T-helper 2 cell treated with Interferon-gamma antibody and Interleukin-4, amounts not matched to agents 5 μg/mL and 100 μg/mL, for 36 hours (primary cell): ENCODE measurements around the gene ARMS2.

Experiments
- DNase-seq: peaks from one replicate; pipeline ENCODE4 v3.0.0; 2021; ENCODE audit warnings: low spot score
- H3K27ac Mint-ChIP-seq: one replicate; pipeline ENCODE4 v1.8.0; 2021; ENCODE audit warnings: mild to moderate bottlenecking, mixed read lengths
- H3K27me3 Mint-ChIP-seq: one replicate; pipeline ENCODE4 v1.8.0; 2021; ENCODE audit warnings: low read depth, mixed read lengths
- H3K36me3 Mint-ChIP-seq: one replicate; pipeline ENCODE4 v1.8.0; 2021; ENCODE audit warnings: low read depth, mixed read lengths
- H3K4me1 Mint-ChIP-seq: one replicate; pipeline ENCODE4 v1.8.0; 2021; ENCODE audit warnings: low read depth, mixed read lengths
- H3K4me3 Mint-ChIP-seq: one replicate; pipeline ENCODE4 v1.8.0; 2022; ENCODE audit warnings: mild to moderate bottlenecking, moderate library complexity, mixed read lengths
- H3K9me3 Mint-ChIP-seq: one replicate; pipeline ENCODE4 v1.8.0; 2021; ENCODE audit warnings: mixed read lengths

ARMS2 gene

DNA sequence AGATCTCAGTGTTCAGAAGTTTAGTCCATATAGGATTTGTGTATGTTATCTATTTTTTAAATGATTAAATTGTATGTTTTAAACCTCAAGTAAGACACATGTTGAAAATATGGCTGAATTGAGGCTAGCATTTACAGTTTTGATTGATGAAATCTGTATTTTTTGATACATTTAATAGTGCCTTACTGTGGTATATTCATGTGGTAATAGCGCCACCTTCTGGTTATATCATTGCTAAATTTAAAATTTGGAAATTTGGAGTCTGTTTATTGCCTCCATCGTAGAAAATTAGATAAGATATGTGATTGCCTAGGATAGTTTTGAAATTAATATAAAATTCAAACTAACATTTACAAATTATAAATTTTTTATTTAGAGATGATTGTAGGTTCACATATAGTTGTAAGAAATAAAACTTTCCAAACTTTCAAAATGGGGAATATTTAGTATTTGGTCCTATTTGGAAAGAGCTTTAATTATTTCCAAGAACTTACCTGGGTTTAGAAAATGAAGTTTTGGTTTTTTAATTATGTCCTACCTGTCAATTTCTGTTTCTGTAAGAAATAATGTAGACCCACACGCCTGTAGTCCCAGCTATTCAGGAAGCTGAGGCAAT, 19.1 kb upstream of the ARMS2 start:
- H3K27ac Mint-ChIP-seq: no peak overlapping the region
- no peak overlapping the region for H3K4me3 Mint-ChIP-seq
- H3K4me1 Mint-ChIP-seq: no peaks in the 10 kb centered on the region
- no peaks in the 10 kb centered on the region for H3K27me3 Mint-ChIP-seq
- no peaks in the 10 kb centered on the region for H3K36me3 Mint-ChIP-seq
- H3K9me3 Mint-ChIP-seq: no peaks in the 10 kb centered on the region
- no peak for DNase-seq

GRCh38 chr10:122441961-122442360, 12.5 kb upstream of the ARMS2 start:
- H3K27ac Mint-ChIP-seq: no peak overlapping the region
- H3K9me3 Mint-ChIP-seq: no peaks in the 10 kb centered on the region
- H3K4me3 Mint-ChIP-seq: no peak overlapping the region
- H3K4me1 Mint-ChIP-seq: no peaks in the 10 kb centered on the region
- H3K36me3 Mint-ChIP-seq: no peaks in the 10 kb centered on the region
- H3K27me3 Mint-ChIP-seq: peaks cover 7% of the 10 kb centered on the region
- DNase-seq: no peak

DNA sequence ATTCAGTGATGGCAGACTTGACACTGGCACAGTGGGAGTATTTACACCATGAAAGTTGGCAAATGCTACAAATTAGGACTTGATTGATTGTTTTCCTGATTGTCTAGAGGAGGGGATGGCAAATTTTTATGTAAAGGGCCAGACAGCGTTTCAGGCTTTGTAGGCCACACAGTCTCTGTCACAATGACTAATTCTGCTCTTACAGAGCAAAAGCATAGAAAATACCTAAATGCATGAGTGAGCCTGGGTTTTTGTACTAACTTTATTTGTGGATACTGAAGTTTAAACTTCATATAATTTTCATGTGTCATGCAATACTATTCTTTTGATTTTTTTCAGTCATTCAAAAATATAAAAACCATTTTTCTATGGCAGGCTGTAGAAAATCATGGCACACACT, 9.0 kb upstream of the ARMS2 start:
- DNase-seq: no peak
- H3K36me3 Mint-ChIP-seq: no peaks in the 10 kb centered on the region

DNA sequence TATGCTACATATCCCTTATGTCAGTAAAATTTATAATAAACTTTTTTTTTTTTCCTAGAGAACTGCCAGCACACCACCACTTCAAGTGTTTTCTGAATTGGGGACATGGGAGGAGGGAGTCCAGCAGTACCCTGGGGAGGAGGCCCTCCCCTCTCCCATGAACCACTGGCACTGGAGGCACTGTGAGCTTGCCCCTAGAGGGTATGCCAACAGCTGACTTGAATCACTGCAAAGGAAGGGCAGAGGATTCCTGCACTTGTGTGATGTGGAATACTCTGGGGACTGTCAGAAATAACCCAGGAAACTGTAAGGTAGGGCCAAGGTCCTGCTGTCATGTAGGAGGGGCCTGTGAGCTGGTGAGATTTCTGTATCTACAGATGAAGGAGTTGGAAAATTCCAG, 8.5 kb upstream of the ARMS2 start:
- Mint-ChIP-seq H3K9me3 (no peaks in the 10 kb centered on the region), H3K4me1 (no peaks in the 10 kb centered on the region)

More for the DNA sequence above, 9.0 kb upstream of the ARMS2 start:
- no peak overlapping the region for H3K4me3 Mint-ChIP-seq
- H3K27ac Mint-ChIP-seq: no peak overlapping the region
- peaks cover 18% of the 10 kb centered on the region for H3K27me3 Mint-ChIP-seq
- no peaks in the 10 kb centered on the region for H3K9me3 Mint-ChIP-seq
- no peaks in the 10 kb centered on the region for H3K4me1 Mint-ChIP-seq

DNA sequence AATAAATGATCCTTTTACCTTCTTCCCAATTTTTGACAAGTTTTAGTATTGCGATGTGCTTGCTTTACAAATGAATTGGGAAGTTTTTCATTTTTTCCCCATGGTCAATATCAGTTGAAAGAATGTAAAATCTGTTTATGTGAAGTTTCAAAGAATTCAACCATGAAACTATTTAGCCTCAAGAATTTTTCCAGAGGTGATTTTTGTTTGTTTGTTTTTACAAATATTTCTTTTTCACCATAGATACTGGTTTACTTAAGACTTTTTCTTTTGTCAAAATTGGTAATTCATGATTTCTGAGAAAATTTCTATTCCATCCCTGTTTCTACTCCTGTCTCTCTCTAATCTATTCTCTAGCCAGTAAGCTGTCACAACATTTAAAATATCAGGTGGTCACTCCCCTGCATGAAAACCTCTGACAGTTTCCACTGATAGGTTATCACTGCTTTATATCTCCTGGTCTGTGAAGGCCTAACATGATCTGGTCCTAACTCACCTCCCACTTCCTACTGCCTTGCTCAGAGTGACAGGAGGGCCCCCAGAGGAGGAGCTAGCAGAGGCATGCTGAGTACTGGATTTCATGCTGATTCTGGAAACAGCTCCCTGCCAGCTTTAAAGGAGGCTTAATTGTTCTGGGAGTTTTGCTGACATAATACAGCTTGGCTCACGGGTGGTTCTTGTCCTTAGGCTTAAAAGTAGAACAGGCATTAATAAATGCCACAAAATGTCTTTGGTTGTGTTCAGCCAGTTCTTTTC, 7.6 kb upstream of the ARMS2 start:
- H3K36me3 Mint-ChIP-seq: no peaks in the 10 kb centered on the region
- peaks cover 18% of the 10 kb centered on the region for H3K27me3 Mint-ChIP-seq
- DNase-seq: no peak
- H3K4me3 Mint-ChIP-seq: no peak overlapping the region
- no peaks in the 10 kb centered on the region for H3K4me1 Mint-ChIP-seq
- H3K27ac Mint-ChIP-seq: no peak overlapping the region
- no peaks in the 10 kb centered on the region for H3K9me3 Mint-ChIP-seq

More for the DNA sequence above, 8.5 kb upstream of the ARMS2 start:
- Mint-ChIP-seq H3K27ac (no peak overlapping the region), H3K4me3 (no peak overlapping the region), H3K27me3 (peaks cover 18% of the 10 kb centered on the region), H3K36me3 (no peaks in the 10 kb centered on the region)
- no peak for DNase-seq

- Mint-ChIP-seq H3K36me3 (no peaks in the 10 kb centered on the region), H3K27me3 (peaks cover 18% of the 10 kb centered on the region), H3K27ac (no peak overlapping the region), H3K9me3 (no peaks in the 10 kb centered on the region), H3K4me3 (no peak overlapping the region), H3K4me1 (no peaks in the 10 kb centered on the region)
- DNase-seq: no peak
Measured at GRCh38 chr10:122448600-122448999, 5.9 kb upstream of the ARMS2 start.

- no peaks in the 10 kb centered on the region for H3K9me3 Mint-ChIP-seq
- H3K27me3 Mint-ChIP-seq: peaks cover 18% of the 10 kb centered on the region
- no peaks in the 10 kb centered on the region for H3K36me3 Mint-ChIP-seq
- DNase-seq: no peak
- no peak overlapping the region for H3K4me3 Mint-ChIP-seq
- no peak overlapping the region for H3K27ac Mint-ChIP-seq
- H3K4me1 Mint-ChIP-seq: no peaks in the 10 kb centered on the region
Measured at GRCh38 chr10:122449153-122449552, 5.3 kb upstream of the ARMS2 start.

DNA sequence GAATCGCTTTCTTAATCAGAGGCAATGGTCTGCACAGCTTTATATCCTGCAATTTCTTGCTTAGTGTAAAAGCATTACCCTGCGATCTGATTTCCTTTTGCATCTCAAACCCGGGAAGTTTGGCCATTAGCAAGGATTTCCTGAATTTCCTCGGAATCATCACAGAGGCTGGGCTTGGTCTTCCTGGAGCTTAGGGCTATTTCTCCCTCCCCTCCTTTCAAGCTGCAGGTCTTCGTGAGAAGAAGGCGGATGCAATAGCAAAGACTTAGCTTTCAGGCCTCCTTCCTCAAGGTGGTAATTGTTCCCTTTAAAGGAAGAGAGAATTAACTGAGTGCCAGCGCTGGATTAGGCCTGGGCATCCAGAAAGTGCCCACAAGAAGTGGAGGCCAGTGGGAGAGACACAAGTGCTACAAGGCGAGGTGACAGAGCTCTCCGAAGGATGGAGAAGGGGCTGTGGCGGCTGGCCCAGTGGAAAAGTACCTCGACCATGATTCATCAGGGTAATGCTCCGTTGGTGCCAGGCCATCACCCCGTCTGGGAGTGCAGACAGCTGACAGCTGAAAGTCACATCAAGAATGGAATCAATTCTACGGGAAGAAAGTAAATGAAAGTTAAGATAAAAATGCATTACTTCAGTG, 4.0 kb upstream of the ARMS2 start:
- no peak overlapping the region for H3K27ac Mint-ChIP-seq

DNA sequence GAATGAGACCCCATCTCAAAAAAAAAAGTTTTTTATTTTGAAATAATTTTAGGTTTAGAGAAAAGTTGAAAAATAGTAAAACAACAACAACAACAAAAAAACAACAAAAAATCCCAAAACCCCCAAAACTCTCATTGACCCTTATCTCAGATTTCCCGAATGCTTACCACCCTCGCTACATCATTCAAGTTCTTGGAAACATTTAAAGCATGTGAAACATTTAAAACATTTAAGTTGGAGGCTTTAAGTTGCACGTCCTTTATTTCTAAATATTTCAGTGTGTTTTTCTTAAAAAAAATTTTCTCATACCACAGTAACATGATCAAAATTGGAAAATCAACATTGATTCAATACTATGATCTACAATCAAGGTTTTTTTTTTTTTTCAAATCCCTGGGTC, 382 bp upstream of the ARMS2 start:
- Mint-ChIP-seq H3K27ac (no peak overlapping the region), H3K36me3 (no peaks in the 10 kb centered on the region), H3K27me3 (peaks cover 34% of the 10 kb centered on the region), H3K4me3 (no peak overlapping the region), H3K9me3 (no peaks in the 10 kb centered on the region), H3K4me1 (no peaks in the 10 kb centered on the region)
- no peak for DNase-seq

More for the DNA sequence above, 4.0 kb upstream of the ARMS2 start:
- no peak for DNase-seq
- Mint-ChIP-seq H3K4me3 (no peak overlapping the region), H3K36me3 (no peaks in the 10 kb centered on the region), H3K4me1 (no peaks in the 10 kb centered on the region), H3K27me3 (peaks cover 13% of the 10 kb centered on the region), H3K9me3 (no peaks in the 10 kb centered on the region)

DNA sequence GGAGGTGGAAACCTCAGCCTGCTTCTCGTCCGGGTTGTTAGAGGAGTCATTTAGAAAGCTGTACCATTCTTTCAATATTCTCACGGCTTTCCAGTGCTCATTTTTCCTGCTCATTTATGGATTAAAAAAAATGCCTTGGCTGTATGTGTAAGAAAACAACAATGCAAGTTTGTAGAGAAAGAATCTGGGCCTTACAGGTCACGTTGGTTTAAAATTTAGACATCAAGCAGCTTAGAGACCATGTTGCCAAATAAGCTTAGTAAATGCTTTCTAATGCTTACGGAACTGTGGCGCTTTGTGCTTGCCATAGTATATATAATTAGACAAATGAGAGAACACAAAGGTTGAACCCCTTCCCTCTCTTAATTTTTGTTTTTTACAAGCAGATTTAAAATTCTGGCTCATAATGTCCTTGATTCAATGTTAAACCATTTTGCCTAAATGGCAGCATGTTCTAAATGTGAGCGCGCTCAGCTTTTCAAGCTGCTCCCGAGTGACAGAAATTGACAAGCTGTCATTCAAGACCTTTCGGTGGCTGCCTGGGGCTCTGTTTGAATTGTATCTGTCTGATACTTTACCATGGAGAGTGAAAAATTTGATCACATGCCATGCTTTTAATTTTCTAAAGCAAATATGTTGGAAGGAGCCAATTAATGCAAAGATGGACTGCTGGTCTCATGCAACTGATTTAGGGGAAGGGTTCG, 1.1 kb downstream of the ARMS2 start:
- Mint-ChIP-seq H3K27me3 (peaks cover 41% of the 10 kb centered on the region), H3K9me3 (no peaks in the 10 kb centered on the region), H3K4me1 (no peaks in the 10 kb centered on the region), H3K4me3 (no peak overlapping the region), H3K27ac (no peak overlapping the region), H3K36me3 (no peaks in the 10 kb centered on the region)
- no peak for DNase-seq

GRCh38 chr10:122457934-122458333, 3.5 kb downstream of the ARMS2 start:
- H3K9me3 Mint-ChIP-seq: no peaks in the 10 kb centered on the region
- H3K27ac Mint-ChIP-seq: no peak overlapping the region
- peaks cover 2% of the 10 kb centered on the region for H3K4me1 Mint-ChIP-seq
- peaks cover 51% of the 10 kb centered on the region for H3K27me3 Mint-ChIP-seq
- peaks cover 2% of the 10 kb centered on the region for H3K36me3 Mint-ChIP-seq
- no peak overlapping the region for H3K4me3 Mint-ChIP-seq
- DNase-seq: no peak

DNA sequence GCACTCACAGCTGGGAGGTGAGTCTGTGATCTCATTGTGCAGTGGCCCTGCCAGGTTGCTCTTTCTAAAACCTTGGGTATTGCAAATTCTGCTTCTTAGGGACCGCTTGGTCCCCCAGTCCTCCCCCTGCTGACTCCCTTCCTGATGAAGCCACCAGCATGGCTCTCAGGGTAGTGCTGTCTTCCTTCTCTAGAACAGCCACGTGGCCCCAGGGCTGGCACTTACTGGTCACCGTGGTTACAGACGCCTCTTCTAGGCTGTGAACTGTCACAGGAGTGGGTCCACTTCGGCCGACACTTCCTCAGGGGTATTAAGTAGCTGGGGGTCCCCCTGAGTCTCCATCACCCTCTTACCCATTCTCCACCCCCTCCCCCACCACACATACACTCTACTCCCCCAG, 4.2 kb downstream of the ARMS2 start:
- peaks cover 59% of the 10 kb centered on the region for H3K27me3 Mint-ChIP-seq
- peaks cover 2% of the 10 kb centered on the region for H3K4me1 Mint-ChIP-seq
- peaks cover 2% of the 10 kb centered on the region for H3K36me3 Mint-ChIP-seq
- H3K9me3 Mint-ChIP-seq: no peaks in the 10 kb centered on the region
- no peak overlapping the region for H3K27ac Mint-ChIP-seq
- no peak for DNase-seq
- H3K4me3 Mint-ChIP-seq: no peak overlapping the region

GRCh38 chr10:122459561-122460273, 5.3 kb downstream of the ARMS2 start:
- H3K36me3 Mint-ChIP-seq: peaks cover 2% of the 10 kb centered on the region
- H3K27ac Mint-ChIP-seq: no peak overlapping the region
- no peaks in the 10 kb centered on the region for H3K9me3 Mint-ChIP-seq
- H3K27me3 Mint-ChIP-seq: peaks cover 67% of the 10 kb centered on the region
- no peak overlapping the region for H3K4me3 Mint-ChIP-seq
- peaks cover 2% of the 10 kb centered on the region for H3K4me1 Mint-ChIP-seq
- DNase-seq: no peak
